HCT116 (cell line): ENCODE results near the gene RHBDD1. TPM values are rescaled to one million over a fixed set of nuclear protein-coding genes. Genes with fewer than 3 reads are reported as not detected.
A peak's percentile ranks its signal among the peaks of the same experiment; 100 is the strongest.

Experiments
- ATAC-seq: fragments of 200-7000 bp; cut with Tn5 transposase; 2 replicates; pipeline ENCODE4 v1.9.1; 2020; ENCODE audit warnings: mild to moderate bottlenecking, moderate library complexity
- BruUV-seq: library from RNA; stranded (reverse); fragments of 400-500 nt; replicated peaks from 2 replicates; lab custom pipeline; 2021; lab: Mats Ljungman, UMichigan
- CTCF ChIA-PET: fragments of 300-600 bp; sonication (Branson Sonifier 250); formaldehyde crosslinking; loops from one replicate; lab custom pipeline; 2021; ENCODE audit warnings: antibody characterized with exemption; lab: Charles Lee
- POLR2A ChIA-PET: fragments of 300-600, 350-600 bp; sonication (Branson Sonifier 250); formaldehyde crosslinking; loops from one replicate; lab custom pipeline; 2021; ENCODE audit warnings: antibody characterized with exemption; lab: Charles Lee
- RAD21 ChIA-PET, 2 experiments: fragments of 300-600 bp; sonication (Branson Sonifier 250); formaldehyde crosslinking; loops; one replicate each; lab custom pipeline; 2023; ENCODE audit warnings: low total read pairs in 2 of 2; ENCODE audit not compliant: uncharacterized antibody in 2 of 2, unreplicated experiment in 2 of 2, low non-redundant PET in 1 of 2; lab: Charles Lee
- DNase-seq: peaks from one replicate; pipeline ENCODE4 v3.0.0-alpha.2; 2010; ENCODE audit warnings: low read depth, low spot score
- H2AFZ ChIP-seq: fragments of 200-600 bp; shearing (Covaris generic), sonication (generic); 2 replicates; pipeline ENCODE4 v1.6.1; 2017; ENCODE audit warnings: low read depth, mixed run types, mixed read lengths, antibody characterized with exemption, low read length; ENCODE audit not compliant: poor library complexity, severe bottlenecking
- H3K27ac ChIP-seq: 2 replicates; pipeline ENCODE4 v1.5.1; 2012; ENCODE audit warnings: low read depth, low read length
- H3K27me3 ChIP-seq: fragments of 200-600 bp; sonication (generic); 2 replicates; pipeline ENCODE4 v1.6.1; 2016; ENCODE audit warnings: mixed run types, low read length, mixed read lengths; ENCODE audit not compliant: insufficient read depth
- H3K36me3 ChIP-seq, 2 experiments: fragments of 200-500 bp in 1 of 2; fragments of 200-600 bp in 1 of 2; sonication (Bioruptor generic) in 1 of 2; sonication (generic) in 1 of 2; 2 replicates each; pipeline versions ENCODE4 v1.5.1 to v1.6.1; 2014 to 2016; ENCODE audit warnings: low read length in 2 of 2, inconsistent platforms in 1 of 2, mixed read lengths in 1 of 2, mixed run types in 1 of 2; ENCODE audit not compliant: insufficient read depth in 2 of 2, control insufficient read depth in 1 of 2
- H3K4me1 ChIP-seq, 2 experiments: fragments of 200-600 bp in 1 of 2; sonication (generic) in 1 of 2; 2 replicates each; pipeline versions ENCODE4 v1.5.1 to v1.6.1; 2012 to 2017; ENCODE audit warnings: low read length in 2 of 2, inconsistent platforms in 1 of 2, mild to moderate bottlenecking in 1 of 2, mixed read lengths in 1 of 2, mixed run types in 1 of 2, moderate library complexity in 1 of 2; ENCODE audit not compliant: insufficient read depth in 2 of 2, control insufficient read depth in 1 of 2
- H3K4me2 ChIP-seq: fragments of 200-600 bp; sonication (generic); 2 replicates; pipeline ENCODE4 v1.6.1; 2017; ENCODE audit warnings: mixed run types, low read length, mixed read lengths
- H3K4me3 ChIP-seq, 2 experiments: fragments of 200-600 bp in 1 of 2; sonication (generic) in 1 of 2; replicated peaks in 1 of 2; 2 replicates each; pipeline ENCODE4 v1.5.1; 2011 to 2016; ENCODE audit warnings: low read length in 2 of 2, control low read depth in 1 of 2, low read depth in 1 of 2, mild to moderate bottlenecking in 1 of 2, mixed read lengths in 1 of 2, mixed run types in 1 of 2
- H3K79me2 ChIP-seq: fragments of 200-600 bp; sonication (generic); 2 replicates; pipeline ENCODE4 v1.6.1; 2017; ENCODE audit warnings: mild to moderate bottlenecking, mixed run types, low read length, moderate library complexity, mixed read lengths; ENCODE audit not compliant: insufficient read depth
- H3K9ac ChIP-seq: fragments of 200-600 bp; sonication (generic); 2 replicates; pipeline ENCODE4 v1.6.1; 2016; ENCODE audit warnings: low read length, mixed read lengths
- H3K9me2 ChIP-seq: fragments of 200-600 bp; sonication (generic), shearing (Covaris generic); 2 replicates; pipeline ENCODE4 v1.6.1; 2017; ENCODE audit warnings: mixed run types, mild to moderate bottlenecking, moderate library complexity; ENCODE audit not compliant: insufficient read depth
- H3K9me3 ChIP-seq, 2 experiments: fragments of 200-500 bp in 1 of 2; fragments of 200-600 bp in 1 of 2; sonication (Bioruptor generic) in 1 of 2; sonication (generic) in 1 of 2; 2 replicates each; pipeline ENCODE4 v1.6.1; 2014 to 2017; ENCODE audit warnings: low read length in 2 of 2, mixed read lengths in 2 of 2, inconsistent platforms in 1 of 2, low read depth in 1 of 2, mild to moderate bottlenecking in 1 of 2, mixed run types in 1 of 2, moderate library complexity in 1 of 2; ENCODE audit not compliant: control insufficient read depth in 1 of 2, insufficient read depth in 1 of 2
- H4K20me1 ChIP-seq: fragments of 200-600 bp; sonication (generic), shearing (Covaris generic); 2 replicates; pipeline ENCODE4 v1.6.1; 2017; ENCODE audit warnings: mixed run types, mild to moderate bottlenecking, moderate library complexity; ENCODE audit not compliant: insufficient read depth
- CBX3 ChIP-seq: IDR thresholded peaks from 2 replicates; pipeline ENCODE4 v1.6.1; 2012; ENCODE audit warnings: low read depth
- CEBPB ChIP-seq: IDR thresholded peaks from 2 replicates; pipeline ENCODE4 v1.6.1; 2012; ENCODE audit warnings: low read depth
- EGR1 ChIP-seq: IDR thresholded peaks from 2 replicates; pipeline ENCODE4 v1.6.1; 2012; ENCODE audit warnings: low read depth
- ELF1 ChIP-seq: IDR thresholded peaks from 2 replicates; pipeline ENCODE4 v1.6.1; 2012; ENCODE audit warnings: low read depth, borderline replicate concordance
- EZH2 ChIP-seq: fragments of 200-600 bp; sonication (generic); IDR thresholded peaks from 2 replicates; pipeline ENCODE4 v1.6.1; 2017; ENCODE audit warnings: antibody characterized with exemption, mixed run types
- FOSL1 ChIP-seq: IDR thresholded peaks from 2 replicates; pipeline ENCODE4 v1.6.1; 2012; ENCODE audit warnings: low read depth
- JUND ChIP-seq: IDR thresholded peaks from 2 replicates; pipeline ENCODE4 v1.6.1; 2012
- POLR2AphosphoS5 ChIP-seq: IDR thresholded peaks from 2 replicates; pipeline ENCODE4 v1.6.1; 2011; ENCODE audit warnings: mild to moderate bottlenecking, low read depth, low read length, moderate library complexity
- RAD21 ChIP-seq: IDR thresholded peaks from 2 replicates; pipeline ENCODE4 v1.6.1; 2012; ENCODE audit warnings: low read depth, mild to moderate bottlenecking
- SP1 ChIP-seq: IDR thresholded peaks from 2 replicates; pipeline ENCODE4 v1.6.1; 2012; ENCODE audit warnings: low read depth
- YY1 ChIP-seq: IDR thresholded peaks from 2 replicates; pipeline ENCODE4 v1.6.1; 2011; ENCODE audit warnings: low read length, low read depth, moderate library complexity, mild to moderate bottlenecking; ENCODE audit not compliant: insufficient replicate concordance; ENCODE audit errors: extremely low read depth
- ZFX ChIP-seq: fragments of 450-650 bp; IDR thresholded peaks from 2 replicates; pipeline ENCODE4 v1.6.1; 2017
- ZNF274 ChIP-seq: fragments of 200-500 bp; sonication (Bioruptor generic); IDR thresholded peaks from 2 replicates; pipeline ENCODE4 v1.6.1; 2014; ENCODE audit warnings: mild to moderate bottlenecking, low read depth, low read length, inconsistent platforms
- intact Hi-C: fragments of 100-400 bp; cut with micrococcal nuclease; formaldehyde crosslinking; loops from 2 replicates; pipeline ENCODE4 v1.10.0; 2022
- total RNA-seq: library from RNA; stranded (reverse); gene quantifications from one replicate; pipeline ENCODE4 v1.2.1, GENCODE V29; 2021; ENCODE audit not compliant: unreplicated experiment
- TF ChIP-seq, protein P1 (sequence below): IDR thresholded peaks from 2 replicates; pipeline ENCODE4 v1.6.1; 2012
- TF ChIP-seq, protein P2 (sequence below): IDR thresholded peaks from 2 replicates; pipeline ENCODE4 v1.6.1; 2012
- TF ChIP-seq, protein P3 (sequence below): IDR thresholded peaks from 2 replicates; pipeline ENCODE4 v1.6.1; 2012; ENCODE audit warnings: low read depth

RHBDD1 gene
- total RNA-seq, 1 experiment from 2014 or later: 73.8 TPM

DNA sequence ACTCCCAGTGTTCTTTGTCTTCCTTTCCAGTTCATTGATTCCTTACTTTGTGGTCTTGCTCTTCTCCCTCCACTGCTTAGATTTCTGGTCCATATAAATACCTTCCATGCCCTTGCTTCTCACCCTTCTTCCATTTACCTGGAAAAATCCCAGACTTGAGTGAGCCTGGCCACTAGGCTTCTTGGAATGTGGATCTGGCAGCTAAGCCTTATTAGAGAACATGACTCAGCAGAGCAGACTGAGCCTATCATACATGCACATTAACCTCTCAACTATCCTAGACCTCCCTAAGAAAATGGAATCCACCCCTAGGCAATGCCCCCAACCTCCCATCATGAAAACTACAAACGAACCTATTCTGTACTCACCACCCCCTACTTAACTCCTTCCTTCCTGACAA lies 127.7 kb downstream of the RHBDD1 start:
- ChIA-PET CTCF (no interaction called here), POLR2A (no interaction called here)
- TF ChIP-seq, protein P1, sequence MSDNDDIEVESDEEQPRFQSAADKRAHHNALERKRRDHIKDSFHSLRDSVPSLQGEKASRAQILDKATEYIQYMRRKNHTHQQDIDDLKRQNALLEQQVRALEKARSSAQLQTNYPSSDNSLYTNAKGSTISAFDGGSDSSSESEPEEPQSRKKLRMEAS: peak; percentile 21; the same call in 1 of the 2 replicates
- TF ChIP-seq ELF1 (no peak), ZNF274 (no peak), YY1 (no peak), POLR2AphosphoS5 (no peak), SP1 (peak; percentile 66), JUND (peak; percentile 64), CBX3 (peak; percentile 64; the same call in 1 of the 2 replicates), FOSL1 (no peak; the same call in none of the 2 replicates)
- TF ChIP-seq, protein P2, sequence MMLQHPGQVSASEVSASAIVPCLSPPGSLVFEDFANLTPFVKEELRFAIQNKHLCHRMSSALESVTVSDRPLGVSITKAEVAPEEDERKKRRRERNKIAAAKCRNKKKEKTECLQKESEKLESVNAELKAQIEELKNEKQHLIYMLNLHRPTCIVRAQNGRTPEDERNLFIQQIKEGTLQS: no peak; the same call in 1 of the 2 replicates

DNA sequence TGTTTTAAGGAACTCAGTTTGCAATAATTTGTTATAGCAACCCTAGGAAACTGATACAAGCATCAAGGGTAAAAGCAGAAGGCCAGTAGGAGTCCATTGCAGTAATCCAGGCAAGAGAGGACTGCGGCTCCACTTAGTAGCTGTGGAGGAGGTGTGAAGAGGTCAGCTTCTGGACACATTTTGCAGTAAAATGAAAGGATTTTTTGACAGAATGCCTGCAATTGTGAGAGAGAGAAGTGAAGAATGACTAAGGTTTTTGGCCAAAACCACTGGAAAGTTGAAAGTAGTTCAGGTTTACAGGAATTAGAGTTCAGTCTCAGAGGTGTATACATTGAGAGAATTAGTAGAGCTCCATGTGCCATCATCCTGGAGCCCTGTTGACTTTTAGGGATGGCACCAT lies 129.5 kb downstream of the RHBDD1 start:
- no peak for DNase-seq
- Histone ChIP-seq H3K27me3 (no peaks in the 10 kb centered on the region), H4K20me1 (no peaks in the 10 kb centered on the region), H3K9ac (no peak overlapping the region), H3K79me2 (no peaks in the 10 kb centered on the region), H3K4me1 (peaks cover 18 to 20% of the 10 kb centered on the region in 2 experiments), H3K36me3 (peaks cover 0 to 9% of the 10 kb centered on the region in 2 experiments; a peak in 1 of 4 replicates), H3K27ac (no peak overlapping the region), H3K9me3 (no peaks in the 10 kb centered on the region), H3K4me2 (no peak overlapping the region), H2AFZ (no peak overlapping the region), H3K9me2 (no peaks in the 10 kb centered on the region), H3K4me3 (no peak overlapping the region)
- intact Hi-C loops: no loop called here
- ChIA-PET POLR2A (no interaction called here), RAD21 (no interaction called here), CTCF (no interaction called here)
- BruUV-seq: no TSS peak
- no peak for ATAC-seq
- TF ChIP-seq RAD21 (no peak), EZH2 (no peak), EGR1 (no peak), POLR2AphosphoS5 (no peak), ZNF274 (no peak), JUND (no peak), FOSL1 (no peak), CEBPB (no peak), ZFX (no peak)
- TF ChIP-seq, protein P1: no peak
- TF ChIP-seq, protein P3, sequence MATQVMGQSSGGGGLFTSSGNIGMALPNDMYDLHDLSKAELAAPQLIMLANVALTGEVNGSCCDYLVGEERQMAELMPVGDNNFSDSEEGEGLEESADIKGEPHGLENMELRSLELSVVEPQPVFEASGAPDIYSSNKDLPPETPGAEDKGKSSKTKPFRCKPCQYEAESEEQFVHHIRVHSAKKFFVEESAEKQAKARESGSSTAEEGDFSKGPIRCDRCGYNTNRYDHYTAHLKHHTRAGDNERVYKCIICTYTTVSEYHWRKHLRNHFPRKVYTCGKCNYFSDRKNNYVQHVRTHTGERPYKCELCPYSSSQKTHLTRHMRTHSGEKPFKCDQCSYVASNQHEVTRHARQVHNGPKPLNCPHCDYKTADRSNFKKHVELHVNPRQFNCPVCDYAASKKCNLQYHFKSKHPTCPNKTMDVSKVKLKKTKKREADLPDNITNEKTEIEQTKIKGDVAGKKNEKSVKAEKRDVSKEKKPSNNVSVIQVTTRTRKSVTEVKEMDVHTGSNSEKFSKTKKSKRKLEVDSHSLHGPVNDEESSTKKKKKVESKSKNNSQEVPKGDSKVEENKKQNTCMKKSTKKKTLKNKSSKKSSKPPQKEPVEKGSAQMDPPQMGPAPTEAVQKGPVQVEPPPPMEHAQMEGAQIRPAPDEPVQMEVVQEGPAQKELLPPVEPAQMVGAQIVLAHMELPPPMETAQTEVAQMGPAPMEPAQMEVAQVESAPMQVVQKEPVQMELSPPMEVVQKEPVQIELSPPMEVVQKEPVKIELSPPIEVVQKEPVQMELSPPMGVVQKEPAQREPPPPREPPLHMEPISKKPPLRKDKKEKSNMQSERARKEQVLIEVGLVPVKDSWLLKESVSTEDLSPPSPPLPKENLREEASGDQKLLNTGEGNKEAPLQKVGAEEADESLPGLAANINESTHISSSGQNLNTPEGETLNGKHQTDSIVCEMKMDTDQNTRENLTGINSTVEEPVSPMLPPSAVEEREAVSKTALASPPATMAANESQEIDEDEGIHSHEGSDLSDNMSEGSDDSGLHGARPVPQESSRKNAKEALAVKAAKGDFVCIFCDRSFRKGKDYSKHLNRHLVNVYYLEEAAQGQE: no peak

More for the DNA sequence above, 127.7 kb downstream of the RHBDD1 start:
- DNase-seq (peak; percentile 44), ATAC-seq (peak; percentile 92)
- peak overlapping the region; percentile 61 for H3K4me2 ChIP-seq
- H3K27ac ChIP-seq: peak overlapping the region; percentile 66
- RAD21 ChIA-PET: no interaction called here
- no peaks in the 10 kb centered on the region; a peak in 1 of 4 replicates for H3K9me3 ChIP-seq
- H3K79me2 ChIP-seq: no peaks in the 10 kb centered on the region
- intact Hi-C loops: no loop called here
- no peaks in the 10 kb centered on the region for H4K20me1 ChIP-seq
- BruUV-seq: no TSS peak
- no peak overlapping the region for H3K9ac ChIP-seq
- no peak overlapping the region for H2AFZ ChIP-seq
- H3K9me2 ChIP-seq: no peaks in the 10 kb centered on the region
- H3K36me3 ChIP-seq: peaks cover 0 to 9% of the 10 kb centered on the region in 2 experiments; a peak in 1 of 4 replicates
- H3K27me3 ChIP-seq: no peaks in the 10 kb centered on the region
- peaks cover 18 to 20% of the 10 kb centered on the region in 2 experiments for H3K4me1 ChIP-seq
- peak overlapping the region in 1 of 2 experiments; percentile 6; a peak in 1 of 4 replicates for H3K4me3 ChIP-seq
